Activated CD4-positive, alpha-beta T cell treated with anti-CD3 and anti-CD28 coated beads for 1 hour (primary cell): ENCODE results near the gene ALPK1.

Source experiments
- DNase-seq: peaks from one replicate; pipeline ENCODE4 v3.0.0-alpha.2; 2020

Gene ALPK1

GRCh38 chr4:112329672-112330375 lies 32.7 kb downstream of the ALPK1 start:
- DNase-seq = no peak

DNA sequence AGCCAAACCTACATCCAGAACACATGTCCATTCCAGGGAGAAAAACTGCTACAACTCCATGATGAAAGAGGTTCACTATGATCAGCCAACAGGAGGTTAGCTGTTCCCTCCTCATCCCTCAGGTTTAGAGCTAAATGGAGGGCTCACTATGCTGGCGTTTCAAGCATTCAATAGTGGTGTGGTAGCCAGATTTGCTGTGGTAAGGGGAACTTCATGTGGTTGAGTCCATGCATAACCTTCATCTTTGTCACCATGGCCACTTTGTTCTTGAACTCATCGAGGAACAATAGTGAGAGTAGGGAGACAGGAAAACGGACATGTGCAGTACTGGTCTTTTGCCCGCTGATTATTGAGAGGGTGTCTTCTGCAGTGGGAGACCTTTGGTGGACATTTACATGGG lies 33.8 kb downstream of the ALPK1 start:
- DNase-seq = no peak

DNA sequence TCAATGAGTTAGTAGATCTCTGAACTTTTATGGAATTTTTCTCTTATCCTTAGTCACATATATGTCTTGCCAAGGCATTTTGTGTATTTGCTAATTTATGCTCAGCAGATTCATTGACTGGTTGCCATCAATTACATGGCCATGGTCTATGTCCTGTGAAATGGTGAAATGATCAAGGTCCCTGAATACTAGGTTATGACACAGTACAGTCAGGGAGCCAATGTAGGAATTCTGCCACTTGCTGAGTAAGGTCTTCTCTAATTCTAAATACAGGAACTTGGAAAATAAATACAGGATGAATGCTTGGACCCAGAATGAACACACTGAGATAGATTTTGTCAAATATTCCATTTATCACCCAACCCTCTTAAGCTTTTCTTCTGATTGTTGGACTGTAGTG lies 35.2 kb downstream of the ALPK1 start:
- DNase-seq = no peak

GRCh38 chr4:112340023-112340422 lies 42.9 kb downstream of the ALPK1 start:
- no peak for DNase-seq

DNA sequence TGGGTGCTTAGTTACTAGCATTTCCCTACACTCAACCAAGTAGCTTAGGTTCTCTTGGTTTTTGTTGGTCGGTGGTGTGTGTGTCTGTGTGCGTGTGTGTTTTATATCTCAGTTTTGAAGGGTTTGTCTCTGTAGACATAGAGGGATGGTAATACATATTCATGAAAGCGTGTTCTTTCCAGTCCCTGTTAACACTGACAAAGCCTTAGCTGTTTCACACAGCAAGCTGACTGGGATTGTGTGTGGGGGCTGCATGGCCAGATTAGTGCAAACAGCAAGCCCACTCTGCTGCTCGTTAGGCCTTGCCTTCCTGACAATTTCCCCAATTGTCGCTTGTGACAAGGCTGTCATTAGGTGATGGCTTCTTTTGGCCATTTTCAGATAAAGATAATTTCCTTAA lies 43.9 kb downstream of the ALPK1 start:
- no peak for DNase-seq

GRCh38 chr4:112343330-112344080 lies 46.3 kb downstream of the ALPK1 start:
- DNase-seq = no peak

DNA sequence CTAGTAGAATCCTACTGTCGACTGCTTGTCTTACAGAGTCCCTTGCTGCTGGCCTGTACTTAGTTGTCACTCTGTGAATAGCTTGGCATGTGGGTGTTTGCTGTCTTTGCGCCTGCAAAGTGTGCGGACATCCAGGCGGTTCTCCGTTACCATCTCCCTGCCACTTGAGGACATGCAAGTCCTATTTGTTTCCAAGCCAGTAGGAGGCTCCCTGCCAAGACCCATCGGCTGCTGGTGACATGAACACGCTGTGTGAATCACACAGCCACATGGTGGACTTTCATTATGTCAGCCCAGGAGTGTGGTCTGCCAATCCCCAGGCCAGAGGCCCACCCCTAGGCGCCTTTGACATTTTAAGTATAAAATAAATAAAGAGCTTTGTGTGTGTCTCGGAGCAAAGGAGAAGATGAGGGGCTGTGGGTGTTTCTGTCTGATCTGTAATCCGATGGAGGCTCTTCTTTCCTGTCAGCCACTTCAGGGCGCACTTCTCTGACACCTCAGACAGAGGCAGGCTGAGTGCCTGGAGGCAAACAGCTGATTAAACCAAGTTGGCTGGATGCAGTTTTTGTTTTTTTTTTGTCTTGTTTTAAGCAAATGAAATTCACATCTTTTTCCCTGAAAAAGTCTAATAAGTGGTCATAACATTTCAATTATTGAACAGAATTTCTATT lies 51.5 kb downstream of the ALPK1 start:
- no peak for DNase-seq

DNA sequence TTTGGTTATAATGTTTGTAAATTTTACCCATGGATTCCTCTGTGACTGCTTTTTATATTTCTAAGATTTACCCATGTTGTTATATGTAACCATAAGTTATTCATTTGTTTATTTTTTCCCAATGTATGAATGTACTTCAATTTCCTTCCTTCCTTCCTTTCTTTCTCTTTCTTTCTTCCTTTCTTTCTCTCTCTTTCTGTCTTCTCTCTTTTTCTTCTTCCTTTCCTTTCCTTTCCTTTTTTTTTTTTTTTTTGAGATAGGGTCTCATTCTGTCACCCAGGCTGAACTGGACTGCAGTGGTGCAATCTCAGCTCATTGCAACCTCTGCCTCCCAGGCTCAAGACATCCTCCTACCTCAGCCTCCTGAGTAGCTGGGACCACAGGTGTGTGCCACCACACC lies 55.6 kb downstream of the ALPK1 start:
- no peak for DNase-seq

DNA sequence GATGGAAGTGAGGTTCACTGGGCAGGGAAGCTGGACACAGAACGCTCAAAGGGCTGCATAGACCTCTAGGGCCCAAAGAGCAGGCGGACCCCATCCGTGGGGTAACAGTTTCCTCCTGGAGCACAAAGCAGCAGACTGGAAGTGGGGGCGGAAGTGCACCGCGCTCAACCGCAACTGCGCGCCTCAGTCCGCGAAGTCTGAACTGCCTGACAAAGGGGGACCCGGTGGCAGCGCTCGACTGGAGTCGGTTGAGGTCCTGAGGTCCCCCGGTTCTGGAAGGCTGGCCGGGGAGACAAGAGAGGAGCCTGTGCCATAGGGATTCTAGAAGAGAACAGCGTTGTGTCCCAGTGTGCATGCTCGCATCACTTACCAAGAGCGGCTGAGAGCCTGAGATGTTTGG lies 58.5 kb downstream of the ALPK1 start:
- no peak for DNase-seq

- no peak for DNase-seq
Measured at GRCh38 chr4:112357453-112357852, 60.3 kb downstream of the ALPK1 start.

DNA sequence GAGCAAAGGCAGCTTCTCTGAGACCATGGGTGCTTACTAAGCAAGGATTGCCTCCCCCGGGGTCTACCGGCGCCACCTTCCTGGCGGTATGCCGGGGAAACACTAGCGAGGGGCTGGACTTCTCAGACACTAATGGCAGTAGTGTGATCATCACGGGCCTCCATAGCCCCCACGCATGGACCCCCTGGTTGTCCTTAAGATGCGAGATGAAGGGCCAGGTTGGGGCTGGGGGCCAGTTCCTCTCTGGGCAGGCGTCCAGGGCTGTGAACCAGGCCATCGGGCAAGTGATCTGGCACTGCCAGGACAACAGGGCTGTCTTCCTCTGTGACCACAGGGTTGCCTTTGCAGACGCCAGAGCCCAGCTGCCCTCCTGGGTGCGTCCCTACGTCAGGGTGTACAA lies 60.7 kb downstream of the ALPK1 start:
- no peak for DNase-seq

- DNase-seq = no peak
Measured at GRCh38 chr4:112358415-112358814, 61.2 kb downstream of the ALPK1 start.

DNA sequence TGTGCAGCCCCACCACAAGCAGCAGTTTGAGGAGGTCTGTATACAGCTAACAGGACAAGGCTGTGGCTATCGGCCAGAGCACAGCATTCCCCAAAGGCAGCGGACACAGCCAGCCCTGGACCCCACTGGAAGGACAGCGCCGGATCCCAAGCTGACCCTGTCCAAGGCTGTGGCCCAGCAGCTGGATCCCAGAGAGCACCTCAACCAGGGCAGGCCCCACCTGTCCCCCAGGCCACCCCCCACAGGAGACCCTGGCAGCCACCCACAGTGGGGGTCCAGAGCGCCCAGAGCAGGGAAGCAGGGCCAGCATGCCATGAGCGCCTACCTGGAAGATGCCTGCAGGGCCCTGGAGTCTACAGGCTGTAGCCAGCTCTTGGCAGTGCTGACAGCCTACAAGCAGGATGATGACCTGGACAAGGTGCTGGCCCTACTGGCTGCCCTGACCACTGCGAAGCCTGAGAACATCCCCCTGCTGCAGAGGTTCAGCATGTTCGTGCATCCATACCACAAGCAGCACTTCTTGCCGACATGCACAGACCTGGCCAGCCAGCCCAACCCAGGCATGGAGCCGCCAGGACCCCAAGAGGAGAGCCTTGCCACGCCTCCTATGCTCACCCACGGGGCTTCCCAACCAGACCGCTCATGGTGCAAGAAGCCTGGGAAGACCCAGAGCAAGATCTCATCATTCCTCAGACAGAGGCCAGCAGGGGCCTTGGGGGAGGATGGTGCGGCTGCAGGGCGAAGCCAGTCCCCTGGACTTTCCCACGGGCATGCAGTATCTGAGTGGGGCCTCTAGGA lies 62.0 kb downstream of the ALPK1 start:
- no peak for DNase-seq

- DNase-seq = no peak
Measured at GRCh38 chr4:112361181-112361791, 64.1 kb downstream of the ALPK1 start.

- no peak for DNase-seq
Measured at GRCh38 chr4:112370466-112370865, 73.3 kb downstream of the ALPK1 start.

DNA sequence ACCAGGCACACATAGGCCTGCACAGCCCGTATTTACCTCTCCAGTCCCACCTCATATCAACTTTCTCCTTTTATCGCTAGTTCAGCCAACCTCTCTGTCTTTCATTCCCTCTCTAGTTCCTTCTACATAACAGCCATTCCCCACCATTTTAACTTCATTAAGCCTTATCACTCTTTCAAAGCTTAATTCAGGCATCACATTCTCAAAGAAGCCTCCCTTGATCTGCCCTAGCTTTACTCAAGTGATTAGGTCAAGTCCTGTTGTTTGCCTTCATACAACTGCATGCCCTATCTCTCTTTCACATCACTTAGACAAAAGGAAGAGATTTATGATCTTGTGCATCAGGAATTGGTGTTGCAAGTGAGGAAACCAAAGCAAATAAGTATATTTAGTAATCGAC lies 74.2 kb downstream of the ALPK1 start:
- DNase-seq = no peak

GRCh38 chr4:112374850-112375249 lies 77.7 kb downstream of the ALPK1 start:
- no peak for DNase-seq

DNA sequence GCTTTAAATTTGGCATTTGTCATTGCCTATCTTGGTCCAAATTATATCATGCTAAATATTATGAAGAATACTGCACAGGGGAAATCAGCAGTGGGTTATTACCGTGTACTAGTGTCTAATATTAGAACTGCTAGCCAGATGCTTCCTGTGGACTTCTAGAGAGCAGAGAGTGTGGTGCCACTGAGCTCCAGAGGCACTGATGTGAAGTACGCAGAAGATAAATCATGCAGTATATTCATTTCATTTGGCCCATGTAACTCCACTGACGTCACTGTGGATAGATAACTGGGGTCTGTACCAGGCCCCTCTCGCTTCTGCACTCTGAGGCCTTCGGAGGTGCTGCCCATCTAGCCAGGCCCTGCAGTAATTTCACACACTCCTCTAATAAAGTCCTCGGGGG lies 80.0 kb downstream of the ALPK1 start:
- DNase-seq = no peak

DNA sequence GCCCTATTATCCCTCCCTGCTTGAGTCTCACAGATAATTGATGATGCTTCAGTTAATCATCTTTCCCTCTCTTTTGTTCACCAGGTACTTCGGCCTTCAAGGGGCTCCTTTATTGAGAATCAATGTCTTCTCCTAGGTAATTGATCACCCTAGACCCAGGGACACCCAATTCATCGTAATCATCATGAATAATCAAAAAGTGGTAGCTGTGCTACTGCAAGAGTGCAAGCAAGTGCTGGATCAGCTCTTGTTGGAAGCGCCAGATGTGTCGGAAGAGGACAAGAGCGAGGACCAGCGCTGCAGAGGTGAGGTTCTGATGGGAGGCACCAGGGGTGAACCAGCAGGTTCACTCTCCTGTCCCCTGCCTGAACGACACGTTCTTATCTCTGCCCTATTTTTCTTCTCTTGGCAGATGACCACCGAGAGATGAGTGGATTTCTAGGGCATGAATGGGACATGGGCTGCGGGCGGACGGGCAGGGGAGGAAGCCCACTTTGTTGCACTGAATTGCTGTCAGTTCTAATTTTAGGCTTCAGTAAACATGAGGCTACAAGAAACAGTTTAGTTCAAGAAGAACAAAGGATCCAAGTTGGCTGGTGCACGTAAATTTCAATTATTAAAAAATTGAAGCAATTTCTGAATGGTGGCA lies 80.5 kb downstream of the ALPK1 start:
- DNase-seq = no peak

GRCh38 chr4:112378243-112378620 lies 81.1 kb downstream of the ALPK1 start:
- DNase-seq = no peak

DNA sequence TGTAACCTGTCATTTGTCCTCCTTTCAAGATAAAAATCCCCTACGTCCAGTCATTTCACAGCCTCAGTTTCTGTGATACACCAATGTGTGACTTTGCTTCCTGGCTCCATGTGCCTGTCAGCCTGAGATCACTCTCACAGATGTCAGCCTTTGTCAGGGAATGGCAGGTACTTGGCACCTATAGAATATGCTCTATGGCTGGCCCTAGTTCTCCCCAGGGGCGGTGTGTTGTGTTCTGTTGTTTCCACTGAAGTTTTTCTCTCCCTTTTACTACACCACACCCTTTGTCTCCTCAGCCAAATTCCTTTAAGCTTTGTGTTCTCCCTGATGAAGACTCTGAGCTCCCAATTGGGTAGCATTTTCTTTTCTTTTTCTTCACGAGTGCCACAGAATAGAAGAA lies 81.7 kb downstream of the ALPK1 start:
- no peak for DNase-seq

DNA sequence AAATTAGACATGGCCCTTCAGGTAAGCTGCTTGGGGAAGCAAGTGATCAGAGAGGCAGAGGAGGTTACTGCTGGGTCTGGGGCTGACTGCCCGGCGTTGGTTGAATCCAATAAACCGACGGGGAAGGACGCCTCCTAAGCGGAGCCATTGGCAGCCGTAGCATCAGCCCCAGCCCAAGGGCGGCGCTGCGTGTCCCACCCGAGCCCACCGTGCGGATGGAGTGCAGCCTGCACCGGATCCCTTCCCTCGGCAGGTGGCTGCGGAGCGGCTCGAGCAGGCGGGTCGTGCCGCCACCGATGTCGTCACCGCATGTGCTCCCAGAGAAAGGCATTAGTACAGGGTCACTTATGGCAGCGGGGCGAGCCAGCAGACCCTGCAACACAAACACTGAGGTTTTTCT lies 82.1 kb downstream of the ALPK1 start:
- no peak for DNase-seq
